ENCODE measurements around the gene MUC6.

The MUC6 gene

GRCh38 chr11:967995-968751 is 68.3 kb downstream of the MUC6 start:
- CTCF ChIA-PET: interaction anchor here (0.7 kb wide), 1 partner anchor 110 kb away, joined by 3 read pairs; no protein-coding TSS in a partner anchor
- Histone ChIP-seq H3K36me3 (ENCODE audit: control insufficient read depth in 2 of 2, insufficient read depth in 1 of 2, low read length in 2 of 2) (peaks cover 0 to 75% of the 10 kb centered on the region in 2 experiments; a peak in 2 of 3 replicates), H3K9me3 (ENCODE audit: control insufficient read depth, insufficient read depth, low read depth, low read length) (no peaks in the 10 kb centered on the region), H3K4me1 (ENCODE audit: control insufficient read depth, insufficient read depth, low read length) (no peaks in the 10 kb centered on the region), H3K27ac (ENCODE audit: extremely low read depth, low read depth, low read length) (no peak overlapping the region), H3K4me3 (ENCODE audit: low read depth, low read length) (no peak overlapping the region)
- TF ChIP-seq ZNF169 (tag by site-specific recombination; IDR thresholded peaks at IDR 0.05): no peak
- no peak for TF ChIP-seq TRIM28 (IDR thresholded peaks at IDR 0.05; ENCODE audit: borderline replicate concordance, low read length)
- no peak for TF ChIP-seq OVOL3 (tag by site-specific recombination; IDR thresholded peaks at IDR 0.05)
- TF ChIP-seq ZNF292 (tag by site-specific recombination; IDR thresholded peaks at IDR 0.05; ENCODE audit: borderline replicate concordance, low read depth): no peak
- no peak for TF ChIP-seq SCRT1 (tag by site-specific recombination; IDR thresholded peaks at IDR 0.05; ENCODE audit: borderline replicate concordance)
- TF ChIP-seq ZSCAN4 (tag by site-specific recombination; IDR thresholded peaks at IDR 0.05): no peak
- no peak for TF ChIP-seq GLI2 (tag by site-specific recombination; IDR thresholded peaks at IDR 0.05; ENCODE audit: borderline replicate concordance, low read depth)
- no peak for TF ChIP-seq HOXD13 (CRISPR knock-in tag; IDR thresholded peaks at IDR 0.05; ENCODE audit: borderline replicate concordance)
- TF ChIP-seq ZNF16 (tag by site-specific recombination; IDR thresholded peaks at IDR 0.05; ENCODE audit: low read depth): no peak
- TF ChIP-seq ATF2 (tag by site-specific recombination; IDR thresholded peaks at IDR 0.05; ENCODE audit: low read depth): no peak
- no peak for TF ChIP-seq ZNF423 (tag by site-specific recombination; IDR thresholded peaks at IDR 0.05)
- no peak for TF ChIP-seq ZNF677 (tag by site-specific recombination; IDR thresholded peaks at IDR 0.05)
- no peak for TF ChIP-seq ZFHX2 (tag by site-specific recombination; conservative IDR thresholded peaks at IDR 0.05)
- TF ChIP-seq ZNF785 (tag by site-specific recombination; IDR thresholded peaks at IDR 0.05): no peak
- POLR2A ChIA-PET: no interaction called here

GRCh38 chr11:965206-965775 is 71.2 kb downstream of the MUC6 start:
- Histone ChIP-seq H3K4me3 (ENCODE audit: low read depth, low read length) (no peak overlapping the region), H3K36me3 (ENCODE audit: control insufficient read depth in 2 of 2, insufficient read depth in 1 of 2, low read length in 2 of 2) (peaks cover 0 to 69% of the 10 kb centered on the region in 2 experiments; a peak in 2 of 3 replicates), H3K4me1 (ENCODE audit: control insufficient read depth, insufficient read depth, low read length) (no peaks in the 10 kb centered on the region), H3K9me3 (ENCODE audit: control insufficient read depth, insufficient read depth, low read depth, low read length) (no peaks in the 10 kb centered on the region), H3K27ac (ENCODE audit: extremely low read depth, low read depth, low read length) (no peak overlapping the region)
- ChIA-PET CTCF (no interaction called here), POLR2A (no interaction called here)
- TF ChIP-seq ZNF707 (tag by site-specific recombination; IDR thresholded peaks at IDR 0.05) (no peak), ZNF600 (tag by site-specific recombination; IDR thresholded peaks at IDR 0.05) (no peak), OVOL3 (tag by site-specific recombination; IDR thresholded peaks at IDR 0.05) (no peak), ZNF133 (tag by site-specific recombination; IDR thresholded peaks at IDR 0.05) (no peak), ZSCAN18 (tag by site-specific recombination; IDR thresholded peaks at IDR 0.05) (no peak), ZNF423 (tag by site-specific recombination; IDR thresholded peaks at IDR 0.05) (no peak), ZNF362 (tag by site-specific recombination; IDR thresholded peaks at IDR 0.05) (no peak), ATF2 (tag by site-specific recombination; IDR thresholded peaks at IDR 0.05; ENCODE audit: low read depth) (no peak), PRDM1 (tag by site-specific recombination; IDR thresholded peaks at IDR 0.05) (no peak), ZNF514 (tag by site-specific recombination; IDR thresholded peaks at IDR 0.05) (no peak)
